ENCODE data around the gene PDE7B.
"Not testable (repeated sequence)": the region's sequence is repeated elsewhere in the genome, so short reads cannot be mapped to it uniquely, and the experiment has no call there.

PDE7B gene

DNA sequence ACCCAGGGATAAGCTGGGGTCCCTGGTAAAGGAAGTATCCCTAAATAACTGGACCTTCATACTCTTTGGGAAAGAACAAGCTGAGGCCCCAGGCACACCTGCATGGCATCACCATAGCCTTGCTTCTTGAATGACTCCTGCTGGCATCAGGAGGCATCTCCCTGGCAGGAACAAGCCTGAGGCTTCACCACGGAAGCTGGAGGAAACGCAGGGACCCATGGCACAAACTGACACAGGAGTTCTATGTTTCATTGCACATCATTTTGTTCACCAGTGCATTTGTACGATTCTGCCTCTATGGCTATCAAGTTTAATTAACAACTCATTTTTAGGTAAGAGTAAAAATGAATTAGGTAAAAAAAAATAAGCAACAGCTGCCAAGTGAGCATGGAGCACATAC is 619 bp upstream of the PDE7B start:
- DNase-seq, result no peak

- no peak for DNase-seq
These were observed 1.2 kb downstream of the PDE7B start for GRCh38 chr6:135852746-135853145.

DNA sequence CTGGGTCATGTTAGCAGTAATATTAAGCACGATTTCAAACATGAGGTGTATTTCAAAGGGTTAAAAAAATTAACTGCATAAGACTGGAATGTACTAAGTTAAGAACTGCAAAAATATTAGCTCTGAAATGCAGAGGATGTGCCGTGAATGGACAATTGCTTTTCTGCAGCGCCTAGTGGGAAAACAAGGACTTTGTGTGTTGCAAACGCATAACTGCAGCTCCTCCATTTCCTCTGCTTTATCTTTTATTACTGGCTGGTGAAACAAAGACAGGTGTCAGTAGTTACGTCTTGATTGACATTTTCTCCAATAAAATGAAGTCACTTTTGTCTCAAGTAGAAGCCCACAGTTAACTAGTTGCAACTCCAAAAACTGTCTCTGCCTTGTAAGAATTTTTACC is 1.7 kb downstream of the PDE7B start:
- no peak for DNase-seq

- DNase-seq, result no peak
These were observed 2.5 kb downstream of the PDE7B start for GRCh38 chr6:135853986-135854385.

- no peak for DNase-seq
These were observed 3.3 kb downstream of the PDE7B start for GRCh38 chr6:135854799-135855198.

GRCh38 chr6:135858931-135859330 is 7.4 kb downstream of the PDE7B start:
- no peak for DNase-seq

GRCh38 chr6:135860361-135860760 is 8.9 kb downstream of the PDE7B start:
- no peak for DNase-seq

DNA sequence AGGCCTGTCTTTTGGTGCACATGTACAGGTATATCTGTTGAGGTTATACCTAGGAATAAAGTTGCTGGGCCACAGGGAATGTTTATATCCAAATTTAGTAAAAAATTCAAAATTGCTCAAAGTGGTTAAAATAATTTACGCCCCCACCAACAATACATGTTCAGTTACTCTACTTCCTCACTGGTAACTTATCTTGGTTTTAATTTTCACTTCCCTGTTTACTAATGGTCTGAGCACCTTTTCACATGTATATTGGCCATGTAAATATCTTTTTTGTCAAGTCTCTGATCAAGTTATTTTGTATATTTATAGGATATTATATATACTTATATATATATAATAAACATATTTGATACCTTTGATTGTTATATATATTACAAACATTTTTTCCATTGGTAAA is 9.7 kb downstream of the PDE7B start:
- DNase-seq, result no peak

DNA sequence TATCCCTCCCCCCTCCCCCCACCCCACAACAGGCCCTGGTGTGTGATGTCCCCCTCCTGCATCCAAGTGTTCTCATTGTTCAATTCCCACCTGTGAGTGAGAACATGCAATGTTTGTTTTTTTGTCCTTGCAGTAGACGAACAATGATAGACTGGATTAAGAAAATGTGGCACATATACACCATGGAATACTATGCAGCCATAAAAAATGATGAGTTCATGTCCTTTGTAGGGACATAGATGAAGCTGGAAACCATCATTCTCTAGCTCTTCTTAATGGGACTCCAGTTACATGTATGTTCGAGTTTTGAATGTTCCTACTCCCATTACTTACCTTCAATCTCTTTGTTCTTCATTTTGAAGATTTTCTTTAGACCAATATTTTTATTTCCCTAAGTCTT is 13.4 kb downstream of the PDE7B start:
- DNase-seq, result not testable (repeated sequence)

- no peak for DNase-seq
These were observed 15.1 kb downstream of the PDE7B start for GRCh38 chr6:135866445-135867123.

DNA sequence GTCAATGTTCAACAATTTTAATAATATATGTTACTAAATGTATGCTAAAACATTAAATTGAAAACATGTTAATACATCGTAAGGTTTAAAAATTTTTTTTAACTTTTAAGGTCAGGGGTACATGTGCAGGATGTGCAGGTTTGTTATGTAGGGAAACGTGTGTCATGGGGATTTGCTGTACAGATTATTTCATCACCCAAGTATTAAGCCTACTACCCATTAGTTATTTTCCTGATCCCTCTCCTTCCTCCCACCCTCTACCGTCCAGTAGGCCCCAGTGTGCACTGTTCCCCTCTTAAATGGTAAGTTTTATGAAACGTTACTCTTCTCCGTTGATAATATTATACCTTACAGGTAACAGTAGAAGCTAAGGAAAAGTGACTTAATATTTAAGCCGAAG is 15.8 kb downstream of the PDE7B start:
- no peak for DNase-seq

DNA sequence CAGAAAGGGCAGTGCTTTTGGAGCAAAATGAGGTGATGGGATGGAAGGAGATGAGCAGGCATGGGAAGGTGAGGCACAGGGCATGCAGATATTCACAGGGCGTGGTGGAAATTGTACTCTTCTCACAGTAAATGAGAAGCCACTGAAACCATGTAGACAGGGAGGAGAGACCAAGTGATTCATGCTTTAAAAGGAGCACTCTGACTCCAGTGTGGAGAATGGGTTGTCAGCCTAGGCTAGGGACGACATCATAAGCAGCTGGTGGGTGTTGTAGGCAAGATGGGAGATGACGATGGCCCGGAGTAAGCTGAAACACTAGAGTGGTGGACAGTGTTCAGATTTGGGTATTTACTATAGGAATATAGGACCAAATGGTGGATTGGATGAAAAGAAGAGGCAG is 18.4 kb downstream of the PDE7B start:
- DNase-seq, result no peak

DNA sequence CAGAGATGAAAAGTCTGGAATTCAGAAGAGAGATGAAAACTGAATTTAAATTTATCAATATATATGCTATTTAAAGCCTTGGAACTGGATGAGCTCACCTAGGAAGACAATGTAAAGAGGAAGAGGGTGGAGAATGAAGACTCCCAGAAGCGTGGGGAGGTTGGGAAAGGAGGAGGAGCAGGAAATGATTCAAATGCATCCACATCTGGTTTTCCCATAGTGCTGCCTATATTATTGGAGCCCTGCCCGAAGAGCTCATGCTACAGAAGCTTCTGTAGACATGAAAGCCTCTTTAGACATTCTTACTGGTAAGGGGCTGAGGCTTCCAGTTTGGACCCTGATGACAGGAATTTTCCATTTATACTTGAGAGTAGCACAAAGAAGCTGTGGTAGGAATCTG is 19.2 kb downstream of the PDE7B start:
- DNase-seq, result no peak

GRCh38 chr6:135871296-135871695 is 19.8 kb downstream of the PDE7B start:
- no peak for DNase-seq

DNA sequence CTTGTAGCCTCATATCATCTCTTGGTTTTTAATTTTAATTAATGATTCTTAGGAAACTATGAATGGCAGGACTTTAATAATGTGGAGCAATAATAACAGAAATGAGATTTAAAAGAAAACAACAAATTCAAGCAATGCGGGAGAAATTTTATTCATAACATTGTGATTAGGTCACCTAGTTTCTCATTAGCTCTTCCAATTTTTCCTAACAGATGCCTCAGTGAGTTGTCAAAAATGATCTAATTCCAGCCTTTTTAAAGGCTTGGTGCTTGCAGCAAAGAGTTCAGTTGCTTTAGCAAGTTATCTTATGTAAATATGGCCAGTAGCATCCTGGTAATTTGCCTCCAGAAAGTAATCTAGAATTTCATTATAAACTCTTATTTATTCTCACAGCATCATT is 20.4 kb downstream of the PDE7B start:
- DNase-seq, result no peak

DNA sequence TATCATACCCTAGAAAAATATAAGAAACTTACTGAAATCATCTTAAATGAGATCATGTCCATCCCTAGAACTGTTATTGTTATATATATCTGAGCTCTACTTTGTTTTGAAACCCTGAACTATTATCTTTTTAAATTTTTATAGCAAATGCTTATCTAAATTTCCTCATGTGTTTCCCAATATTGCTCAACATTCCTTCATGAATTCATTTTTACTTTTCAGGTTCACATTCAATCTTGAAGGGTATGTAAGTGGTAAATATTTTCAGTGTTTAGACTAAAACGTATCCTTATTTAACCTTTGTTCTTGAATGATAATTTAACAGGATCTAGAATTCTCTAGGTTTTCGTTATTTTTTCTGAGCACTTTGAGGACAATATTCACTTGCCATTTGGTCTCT is 23.9 kb downstream of the PDE7B start:
- DNase-seq, result no peak

GRCh38 chr6:135876058-135876457 is 24.6 kb downstream of the PDE7B start:
- DNase-seq, result no peak

DNA sequence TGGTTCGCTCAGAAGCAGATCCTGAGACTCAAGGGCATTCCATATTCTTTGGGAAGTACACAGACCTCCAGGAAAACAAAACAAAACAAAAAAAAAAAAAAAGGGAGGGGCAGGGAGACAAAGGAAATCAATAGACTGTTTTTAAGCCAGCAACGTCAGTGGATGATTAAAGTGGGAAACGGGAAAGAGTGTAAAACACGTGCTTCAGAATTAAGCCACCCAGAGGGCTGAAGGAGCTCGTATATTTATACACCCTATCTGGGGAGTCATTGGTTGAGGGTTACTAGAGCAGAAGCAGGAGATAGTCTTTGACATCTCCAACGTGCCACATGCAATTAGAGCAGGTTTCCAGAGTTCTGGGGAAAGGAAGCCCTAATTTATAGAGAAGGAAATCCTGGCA is 26.2 kb downstream of the PDE7B start:
- no peak for DNase-seq

DNA sequence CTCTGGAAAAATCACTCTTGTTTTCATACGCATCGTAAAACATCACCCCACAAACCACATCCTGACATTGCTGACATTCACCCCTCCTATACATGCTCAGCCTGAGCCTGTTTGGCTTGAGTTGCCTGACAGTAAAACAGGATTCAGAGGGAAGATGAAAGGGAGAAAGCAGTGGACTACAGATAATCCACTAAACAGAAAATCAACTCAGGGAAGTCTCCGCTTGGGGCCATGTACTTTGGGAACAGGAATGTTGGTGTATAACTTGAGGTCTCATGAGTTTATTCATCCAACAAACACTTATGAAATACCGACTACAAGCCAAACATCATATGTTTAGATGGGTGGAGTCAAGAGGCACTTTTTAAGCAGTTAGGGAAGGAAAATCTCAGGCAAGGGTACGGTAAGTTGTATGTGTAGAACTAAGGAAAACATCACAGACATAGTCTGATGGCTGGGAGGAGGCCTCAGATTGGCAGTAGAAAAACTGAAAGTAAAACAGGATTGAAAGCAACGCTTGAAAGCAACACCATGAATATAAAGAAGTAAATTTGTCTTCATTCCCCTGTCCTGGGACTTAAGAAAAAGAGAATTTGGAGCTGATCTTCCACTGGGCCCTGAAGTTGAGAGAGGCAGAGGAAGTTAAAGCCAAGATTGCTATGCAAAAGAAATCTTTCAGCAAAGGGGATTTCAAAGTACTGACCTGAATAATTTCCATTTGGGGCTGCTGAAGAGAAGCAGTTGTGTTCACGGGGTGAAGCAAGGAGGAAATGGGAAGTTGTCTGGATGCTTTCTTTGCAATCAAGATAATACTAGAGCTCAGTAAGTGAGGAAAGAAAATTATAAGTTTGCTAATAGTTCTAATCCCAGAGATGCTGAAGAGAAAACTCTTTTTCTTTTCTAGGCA is 28.8 kb downstream of the PDE7B start:
- DNase-seq, result no peak

GRCh38 chr6:135883045-135883444 is 31.5 kb downstream of the PDE7B start:
- no peak for DNase-seq

DNA sequence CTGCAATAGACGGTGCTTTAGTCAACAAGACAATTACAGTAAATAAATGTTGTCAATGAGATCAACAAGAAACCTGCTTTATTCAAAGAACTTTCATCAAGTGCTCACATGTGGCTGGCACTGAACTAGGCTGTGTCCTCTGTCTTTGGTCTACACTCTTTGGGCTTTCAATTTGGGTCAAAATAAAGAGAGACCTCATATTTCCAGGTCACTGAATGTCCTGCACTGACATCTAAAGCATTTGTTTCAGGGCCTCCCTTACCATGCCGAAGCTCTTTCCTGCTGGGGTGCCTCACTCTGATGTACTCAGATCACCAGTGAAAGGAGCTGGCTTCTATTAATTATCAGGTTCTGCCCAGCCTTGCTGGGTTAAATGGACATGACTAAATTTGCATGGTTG is 32.0 kb downstream of the PDE7B start:
- no peak for DNase-seq

DNA sequence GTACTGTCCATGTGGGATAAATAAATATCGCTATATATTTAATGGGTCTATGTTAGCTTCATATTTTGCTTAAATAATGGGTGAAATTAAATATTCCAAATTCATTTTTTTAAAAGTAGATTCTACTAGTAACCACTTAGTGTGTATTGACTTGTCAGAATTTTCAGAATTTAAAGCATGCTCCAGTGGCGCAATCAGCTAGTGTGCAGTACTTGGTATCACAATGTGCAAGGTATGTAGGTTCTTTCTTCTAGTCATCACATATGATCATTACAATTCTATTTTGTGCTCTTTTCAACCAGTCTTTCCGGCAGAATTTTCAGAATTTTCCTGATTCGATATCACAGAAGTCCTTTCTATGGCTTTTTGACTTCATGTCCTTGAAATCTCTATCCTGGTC is 32.6 kb downstream of the PDE7B start:
- no peak for DNase-seq

DNA sequence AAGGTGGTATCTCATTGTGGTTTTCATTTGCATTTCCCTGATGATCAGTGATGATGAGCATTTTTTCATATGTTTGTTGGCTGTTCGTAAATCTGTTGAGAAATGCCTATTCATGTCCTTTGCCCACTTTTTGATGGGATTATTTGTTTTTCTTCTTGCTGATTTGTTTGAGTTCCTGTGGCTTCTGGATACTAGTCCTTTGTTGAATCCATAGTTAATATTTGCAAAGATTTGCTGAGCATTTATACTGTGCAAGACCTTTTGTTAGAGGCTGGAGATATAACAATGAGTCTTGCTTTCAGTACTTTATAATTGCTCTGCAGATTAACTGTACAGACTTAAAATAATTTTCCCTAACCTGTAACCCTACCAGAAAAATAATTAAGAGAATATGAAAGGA is 35.6 kb downstream of the PDE7B start:
- no peak for DNase-seq

DNA sequence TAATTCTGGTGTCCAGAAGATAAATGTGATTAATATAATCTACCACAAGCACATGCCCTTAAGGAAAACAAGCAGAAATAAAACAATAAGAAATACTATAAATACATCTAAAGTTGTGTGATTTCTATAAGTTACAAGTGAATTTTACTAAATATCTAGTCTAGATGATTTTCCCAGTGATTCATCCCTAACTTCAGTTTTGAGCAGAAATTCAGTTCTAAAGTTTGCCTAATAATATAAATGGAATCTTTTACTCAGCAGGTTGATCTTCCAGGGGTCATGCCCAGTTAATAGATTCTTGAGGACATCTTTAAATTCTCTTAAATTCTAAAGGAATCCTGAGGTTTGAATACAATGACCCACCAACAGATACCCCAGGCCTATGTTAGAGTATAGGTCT is 37.3 kb downstream of the PDE7B start:
- no peak for DNase-seq

- no peak for DNase-seq
These were observed 39.4 kb downstream of the PDE7B start for GRCh38 chr6:135890876-135891275.
